ENCODE measurements around the gene SART3. TPM values are rescaled to one million over a fixed set of nuclear protein-coding genes. Genes with fewer than 3 reads are reported as not detected.
A peak's percentile ranks its signal among the peaks of the same experiment; 100 is the strongest.

SART3 gene, protein sequence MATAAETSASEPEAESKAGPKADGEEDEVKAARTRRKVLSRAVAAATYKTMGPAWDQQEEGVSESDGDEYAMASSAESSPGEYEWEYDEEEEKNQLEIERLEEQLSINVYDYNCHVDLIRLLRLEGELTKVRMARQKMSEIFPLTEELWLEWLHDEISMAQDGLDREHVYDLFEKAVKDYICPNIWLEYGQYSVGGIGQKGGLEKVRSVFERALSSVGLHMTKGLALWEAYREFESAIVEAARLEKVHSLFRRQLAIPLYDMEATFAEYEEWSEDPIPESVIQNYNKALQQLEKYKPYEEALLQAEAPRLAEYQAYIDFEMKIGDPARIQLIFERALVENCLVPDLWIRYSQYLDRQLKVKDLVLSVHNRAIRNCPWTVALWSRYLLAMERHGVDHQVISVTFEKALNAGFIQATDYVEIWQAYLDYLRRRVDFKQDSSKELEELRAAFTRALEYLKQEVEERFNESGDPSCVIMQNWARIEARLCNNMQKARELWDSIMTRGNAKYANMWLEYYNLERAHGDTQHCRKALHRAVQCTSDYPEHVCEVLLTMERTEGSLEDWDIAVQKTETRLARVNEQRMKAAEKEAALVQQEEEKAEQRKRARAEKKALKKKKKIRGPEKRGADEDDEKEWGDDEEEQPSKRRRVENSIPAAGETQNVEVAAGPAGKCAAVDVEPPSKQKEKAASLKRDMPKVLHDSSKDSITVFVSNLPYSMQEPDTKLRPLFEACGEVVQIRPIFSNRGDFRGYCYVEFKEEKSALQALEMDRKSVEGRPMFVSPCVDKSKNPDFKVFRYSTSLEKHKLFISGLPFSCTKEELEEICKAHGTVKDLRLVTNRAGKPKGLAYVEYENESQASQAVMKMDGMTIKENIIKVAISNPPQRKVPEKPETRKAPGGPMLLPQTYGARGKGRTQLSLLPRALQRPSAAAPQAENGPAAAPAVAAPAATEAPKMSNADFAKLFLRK
- total RNA-seq (2012; rRNA removed) = 37.8 and 61.7 TPM in 2 replicates
- polyA plus RNA-seq (2012; rRNA removed) = 19.8 and 22.6 TPM in 2 replicates
- 11.8 and 12.7 TPM in 2 replicates for polyA plus RNA-seq (2012; cell fraction: cytosol; rRNA removed)
- polyA plus RNA-seq (2012; cell fraction: nucleus; rRNA removed; ENCODE audit: low replicate concordance) = 18.0 and 42.4 TPM in 2 replicates
- percentile 86 among the genes with signal in this experiment for Bru-seq, nascent RNA
- percentile 69 among the genes with signal in this experiment for BruChase-seq, experiment 1, labeled RNA remaining after a 6-hour chase
- percentile 77 among the genes with signal in this experiment for BruChase-seq, experiment 2, labeled RNA remaining after a 2-hour chase
- long read RNA-seq, full-length matches to known transcripts = 15 of 28 reads
- long read RNA-seq, partial matches to known transcripts = 8 of 28 reads
- long read RNA-seq, other reads (novel, unspliced or antisense) = 5 of 28 reads

DNA sequence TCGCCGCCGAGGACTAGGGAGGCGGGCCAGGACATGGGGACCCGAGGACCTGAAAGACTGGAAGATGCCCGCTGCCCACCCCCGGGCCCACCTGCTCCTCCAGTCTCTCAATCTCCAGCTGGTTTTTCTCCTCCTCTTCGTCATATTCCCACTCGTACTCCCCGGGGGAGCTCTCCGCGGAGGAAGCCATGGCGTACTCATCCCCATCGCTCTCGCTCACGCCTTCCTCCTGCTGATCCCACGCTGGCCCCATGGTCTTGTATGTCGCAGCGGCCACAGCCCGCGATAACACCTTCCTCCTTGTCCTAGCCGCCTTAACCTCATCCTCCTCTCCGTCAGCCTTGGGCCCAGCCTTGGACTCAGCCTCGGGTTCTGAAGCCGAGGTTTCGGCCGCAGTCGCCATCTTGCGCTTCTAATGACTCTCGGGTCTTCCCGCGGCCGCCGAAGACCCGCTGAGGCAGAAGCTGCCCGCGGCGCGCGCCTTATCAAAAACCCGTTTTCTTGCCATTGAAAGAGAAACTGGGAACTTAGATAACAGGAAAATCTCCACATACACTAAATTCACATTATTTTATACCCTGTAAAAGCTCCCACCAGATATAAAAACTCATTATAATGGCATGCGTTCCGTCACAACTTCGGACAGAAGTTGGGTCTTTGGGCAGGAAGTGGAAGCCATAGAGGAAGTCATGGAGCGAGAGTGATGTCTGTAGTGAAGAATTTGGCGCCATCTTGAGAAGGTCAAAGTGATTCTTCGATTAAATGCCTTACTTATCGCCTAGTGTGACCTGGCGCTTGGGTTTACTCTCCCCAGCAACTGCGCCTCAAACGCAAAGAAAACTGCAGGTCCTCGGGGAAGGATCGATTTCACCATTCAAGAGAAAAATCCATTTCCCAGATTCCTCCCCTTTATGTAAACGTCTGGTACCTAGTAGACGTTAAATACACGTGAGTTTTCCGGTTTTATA lies at the start of gene SART3:
SART3 (minus strand) TSS at position 422 of the 968 bp plus-strand sequence; CDS start at position 403, 19 bp downstream.
- Histone ChIP-seq H3K9me1 (ENCODE audit: insufficient read depth, low read length) (peaks cover 9% of the 10 kb centered on the region; the same call in 1 of the 2 replicates), H3K4ac (ENCODE audit: low read depth, low read length) (peak within 1 kb of the TSS; percentile 98), H3K27me3 (ENCODE audit: control insufficient read depth, insufficient read depth, low read length) (no peaks in the 10 kb centered on the region), H3K4me1 (ENCODE audit: control insufficient read depth, insufficient read depth, low read length) (no peaks in the 10 kb centered on the region), H4K91ac (ENCODE audit: insufficient read depth, low read depth, low read length) (peak within 1 kb of the TSS; percentile 92), H2BK20ac (ENCODE audit: low read depth, low read length) (no peak within 1 kb of the TSS), H2BK5ac (ENCODE audit: low read depth, low read length, poor library complexity, severe bottlenecking) (peak within 1 kb of the TSS; percentile 92), H3K4me2 (ENCODE audit: low read depth, low read length) (peak within 1 kb of the TSS; percentile 99), H2AFZ (replicated peaks; ENCODE audit: low read length, poor library complexity) (peak within 1 kb of the TSS; percentile 96), H2BK120ac (ENCODE audit: low read depth, low read length) (peak within 1 kb of the TSS; percentile 74), H3K23ac (ENCODE audit: low read depth, low read length) (peak within 1 kb of the TSS; percentile 96), H3K79me1 (ENCODE audit: low read depth in 1 of 2, low read length in 2 of 2) (peaks cover 15 to 66% of the 10 kb centered on the region in 2 experiments), H3K56ac (ENCODE audit: extremely low read depth, insufficient read depth, low read length) (peak within 1 kb of the TSS; percentile 91), H2AK5ac (ENCODE audit: low read depth, low read length) (peak within 1 kb of the TSS; percentile 90), H3K18ac (ENCODE audit: low read depth, low read length) (peak within 1 kb of the TSS; percentile 76), H4K8ac (ENCODE audit: low read depth in 2 of 2, low read length in 2 of 2) (peak within 1 kb of the TSS; percentile 80 to 97), H4K20me1 (ENCODE audit: insufficient read depth, low read length) (peaks cover 32% of the 10 kb centered on the region), H3K9ac (ENCODE audit: low read depth, low read length) (peak within 1 kb of the TSS; percentile 99), H4K5ac (ENCODE audit: low read depth, low read length) (peak within 1 kb of the TSS; percentile 96), H3K27ac (ENCODE audit: insufficient read depth, low read length) (peak within 1 kb of the TSS; percentile 97), H2AK9ac (replicated peaks; ENCODE audit: low read depth, low read length, poor library complexity) (peak within 1 kb of the TSS; percentile 93), H3K9me3 (ENCODE audit: control insufficient read depth, insufficient read depth, low read length) (no peaks in the 10 kb centered on the region), H3K14ac (replicated peaks; ENCODE audit: low read depth, low read length) (peak within 1 kb of the TSS; percentile 99), H2BK15ac (ENCODE audit: low read depth, low read length) (peak within 1 kb of the TSS; percentile 33; the same call in 1 of the 3 replicates), H3K4me3 (ENCODE audit: insufficient read depth, low read depth, low read length) (peak within 1 kb of the TSS; percentile 92), H3K36me3 (ENCODE audit: control insufficient read depth, insufficient read depth, low read length) (peaks cover 15% of the 10 kb centered on the region)
- peak; percentile 58 for ATAC-seq (ENCODE audit: low read depth)
- DNase-seq = peak; percentile 89
- no TSS peak for BruUV-seq (replicated peaks)
- in situ Hi-C loops (cut with MboI; ENCODE audit: low sequenced_read_pairs) = loop anchor here (5.0 to 10.0 kb wide), 2 partner anchors 394 to 531 kb away; partner anchors contain the start of gene ALKBH2
- 0% methylated on average over 20 of the region's 57 CpGs; no CpG with 5 or more reads in 1 of the 2 experiments for WGBS, 2 experiments (ENCODE audit: extremely low coverage in 2 of 2, insufficient read length in 1 of 2)
- ChIA-PET POLR2A (ENCODE audit: unreplicated experiment) (interaction anchor here (0.6 kb wide), 1 partner anchor 49 kb away, joined by 3 read pairs; no protein-coding TSS in a partner anchor), CTCF (no interaction called here)
- dilution Hi-C loops (cut with HindIII; ENCODE audit: low sequenced_read_pairs, unreplicated experiment) = no loop called here
- intact Hi-C loops (cut with micrococcal nuclease) = no loop called here
- TF ChIP-seq SMC3 (IDR thresholded peaks at IDR 0.05; ENCODE audit: low read depth, low read length) (no peak), FOS (IDR thresholded peaks at IDR 0.05; ENCODE audit: low read depth, low read length) (peak; percentile 24; the same call in 1 of the 2 replicates), POLR2A (IDR thresholded peaks at IDR 0.05; ENCODE audit: low read depth, low read length) (peak; percentile 87), MXI1 (IDR thresholded peaks at IDR 0.05; ENCODE audit: borderline replicate concordance, low read depth, low read length) (no peak), MAFK (IDR thresholded peaks at IDR 0.05; ENCODE audit: low read depth, low read length) (no peak), NFE2L2 (IDR thresholded peaks at IDR 0.05; ENCODE audit: low read depth, low read length) (no peak), RAD21 (IDR thresholded peaks at IDR 0.05; ENCODE audit: low read length) (no peak), BHLHE40 (IDR thresholded peaks at IDR 0.05; ENCODE audit: low read depth, low read length) (no peak)
- TF ChIP-seq, protein P1, sequence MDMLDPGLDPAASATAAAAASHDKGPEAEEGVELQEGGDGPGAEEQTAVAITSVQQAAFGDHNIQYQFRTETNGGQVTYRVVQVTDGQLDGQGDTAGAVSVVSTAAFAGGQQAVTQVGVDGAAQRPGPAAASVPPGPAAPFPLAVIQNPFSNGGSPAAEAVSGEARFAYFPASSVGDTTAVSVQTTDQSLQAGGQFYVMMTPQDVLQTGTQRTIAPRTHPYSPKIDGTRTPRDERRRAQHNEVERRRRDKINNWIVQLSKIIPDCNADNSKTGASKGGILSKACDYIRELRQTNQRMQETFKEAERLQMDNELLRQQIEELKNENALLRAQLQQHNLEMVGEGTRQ (IDR thresholded peaks at IDR 0.05; ENCODE audit: low read depth, low read length) = no peak

Data from IMR-90 (cell line).